NT2/D1 (cell line): ENCODE data around the gene ALDH7A1.

Source experiments
- DNase-seq: peaks from one replicate; pipeline ENCODE4 v3.0.0-alpha.2; 2011; ENCODE audit warnings: low read depth, low spot score
- H3K27me3 ChIP-seq: 2 replicates; pipeline ENCODE4 v1.6.0; 2011; ENCODE audit warnings: mild to moderate bottlenecking; ENCODE audit not compliant: insufficient read length, insufficient read depth
- H3K36me3 ChIP-seq: 2 replicates; pipeline ENCODE4 v1.6.1; 2011; ENCODE audit warnings: mild to moderate bottlenecking, low read length, mixed read lengths; ENCODE audit not compliant: insufficient read depth, insufficient read length
- H3K4me1 ChIP-seq: 2 replicates; pipeline ENCODE4 v1.5.1; 2011; ENCODE audit not compliant: insufficient read depth, insufficient read length
- H3K4me3 ChIP-seq: 2 replicates; pipeline ENCODE4 v1.5.1; 2011; ENCODE audit warnings: low read depth; ENCODE audit not compliant: insufficient read length
- H3K9ac ChIP-seq: 2 replicates; pipeline ENCODE4 v1.6.0; 2011; ENCODE audit warnings: low read depth; ENCODE audit not compliant: insufficient read length
- H3K9me3 ChIP-seq: 2 replicates; pipeline ENCODE4 v1.5.1; 2011; ENCODE audit warnings: mild to moderate bottlenecking, low read length; ENCODE audit not compliant: insufficient read depth
- SUZ12 ChIP-seq: IDR thresholded peaks from 2 replicates; pipeline ENCODE4 v1.6.1; 2011; ENCODE audit not compliant: insufficient read length, insufficient read depth; ENCODE audit errors: extremely low read depth
- YY1 ChIP-seq: IDR thresholded peaks from 2 replicates; pipeline ENCODE4 v1.6.1; 2011; ENCODE audit not compliant: insufficient read length, insufficient read depth
- ZNF274 ChIP-seq: IDR thresholded peaks from 2 replicates; pipeline ENCODE4 v1.6.1; 2011; ENCODE audit warnings: mild to moderate bottlenecking, low read depth, low read length

The ALDH7A1 gene

GRCh38 chr5:126534553-126534952, 60.5 kb downstream of the ALDH7A1 start:
- Histone ChIP-seq H3K4me1 (no peaks in the 10 kb centered on the region), H3K4me3 (no peak overlapping the region), H3K27me3 (no peaks in the 10 kb centered on the region), H3K36me3 (no peaks in the 10 kb centered on the region), H3K9ac (no peak overlapping the region), H3K9me3 (no peaks in the 10 kb centered on the region)
- DNase-seq, result no peak
- TF ChIP-seq YY1, result no peak
- TF ChIP-seq SUZ12, result no peak
- no peak for TF ChIP-seq ZNF274

DNA sequence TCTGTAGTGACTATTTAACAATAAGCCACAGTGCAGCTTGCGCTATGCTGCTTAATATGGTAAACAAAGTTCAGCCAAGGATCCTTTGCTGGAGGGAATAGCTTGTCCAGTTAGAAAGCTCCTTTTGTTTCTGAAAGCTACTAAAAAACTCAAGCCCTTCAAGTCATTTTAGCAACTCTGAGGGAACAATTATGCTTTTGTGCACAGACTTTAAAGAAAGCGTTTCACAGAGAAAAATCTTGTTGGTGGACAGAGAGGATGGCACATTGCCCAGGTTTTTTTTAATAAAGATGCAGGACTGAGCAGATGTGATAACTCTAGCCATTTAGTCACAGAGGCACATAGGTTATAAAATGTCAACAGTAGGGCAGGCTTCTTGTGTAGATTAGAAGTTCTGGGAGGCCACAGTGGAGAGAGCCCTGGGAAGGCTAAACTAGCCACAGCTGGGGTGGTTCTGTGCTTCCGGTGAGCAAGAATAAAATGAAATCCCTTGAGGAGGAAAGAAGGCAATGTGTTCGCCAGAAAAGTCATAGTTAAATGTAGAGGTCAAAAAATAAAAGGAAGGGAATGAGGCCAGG, 63.4 kb downstream of the ALDH7A1 start:
- no peak overlapping the region for H3K9ac ChIP-seq
- no peaks in the 10 kb centered on the region for H3K9me3 ChIP-seq
- H3K4me3 ChIP-seq, result no peak overlapping the region
- TF ChIP-seq YY1 (no peak), ZNF274 (no peak), SUZ12 (no peak)
- no peaks in the 10 kb centered on the region for H3K4me1 ChIP-seq
- no peaks in the 10 kb centered on the region for H3K36me3 ChIP-seq
- DNase-seq, result no peak
- no peaks in the 10 kb centered on the region for H3K27me3 ChIP-seq

- H3K27me3 ChIP-seq, result no peaks in the 10 kb centered on the region
- H3K4me3 ChIP-seq, result no peak overlapping the region
- TF ChIP-seq YY1 (no peak), SUZ12 (no peak), ZNF274 (no peak)
- H3K36me3 ChIP-seq, result no peaks in the 10 kb centered on the region
- no peaks in the 10 kb centered on the region for H3K4me1 ChIP-seq
- no peak overlapping the region for H3K9ac ChIP-seq
- no peaks in the 10 kb centered on the region for H3K9me3 ChIP-seq
- DNase-seq, result no peak
These were observed 67.1 kb downstream of the ALDH7A1 start for GRCh38 chr5:126527892-126528291.

DNA sequence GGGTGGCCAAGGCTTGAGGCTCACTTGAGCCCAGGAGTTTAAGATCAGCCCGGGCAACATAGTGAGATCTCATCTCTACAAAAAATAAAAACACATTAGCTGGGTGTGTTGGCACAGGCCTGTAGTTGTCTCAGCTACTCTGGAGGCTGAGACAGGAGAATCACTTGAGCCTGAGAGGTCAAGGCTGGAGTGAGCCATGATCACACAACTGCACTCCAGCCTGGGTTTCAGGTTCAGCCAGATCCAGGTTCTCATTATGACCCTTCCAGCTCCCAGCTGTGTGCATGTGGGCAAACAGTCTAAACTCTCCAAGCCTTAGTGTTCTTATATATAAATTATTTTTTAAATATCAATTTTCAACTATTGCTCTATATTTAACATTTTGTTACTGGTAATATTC, 67.9 kb downstream of the ALDH7A1 start:
- H3K4me1 ChIP-seq, result no peaks in the 10 kb centered on the region
- H3K9ac ChIP-seq, result no peak overlapping the region
- no peaks in the 10 kb centered on the region for H3K9me3 ChIP-seq
- H3K4me3 ChIP-seq, result no peak overlapping the region
- no peak for TF ChIP-seq ZNF274
- TF ChIP-seq YY1, result no peak
- TF ChIP-seq SUZ12, result no peak
- no peaks in the 10 kb centered on the region for H3K36me3 ChIP-seq
- no peaks in the 10 kb centered on the region for H3K27me3 ChIP-seq
- DNase-seq, result no peak

DNA sequence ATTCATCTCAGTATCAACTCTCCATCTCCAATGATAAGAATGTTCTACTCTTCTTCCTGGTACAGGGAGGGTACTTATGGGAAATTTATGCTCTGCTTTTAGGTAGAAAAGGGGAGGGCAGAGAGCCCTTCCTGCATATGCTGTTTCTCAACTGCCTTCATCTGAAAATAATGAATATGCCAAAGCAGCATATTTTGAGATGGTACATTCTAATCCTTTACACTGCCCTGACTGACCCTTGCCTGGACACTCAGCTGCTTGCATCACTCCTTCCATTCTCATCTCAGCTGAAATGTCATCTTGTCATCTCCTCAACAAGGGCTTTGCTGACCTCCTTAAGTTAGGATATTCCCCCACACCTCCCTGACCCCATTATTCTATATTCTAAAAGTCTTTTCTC, 68.5 kb downstream of the ALDH7A1 start:
- Histone ChIP-seq H3K4me3 (no peak overlapping the region), H3K4me1 (no peaks in the 10 kb centered on the region), H3K27me3 (no peaks in the 10 kb centered on the region), H3K36me3 (no peaks in the 10 kb centered on the region), H3K9me3 (no peaks in the 10 kb centered on the region), H3K9ac (no peak overlapping the region)
- TF ChIP-seq YY1 (no peak), ZNF274 (no peak), SUZ12 (no peak)
- DNase-seq, result no peak

- Histone ChIP-seq H3K4me1 (no peaks in the 10 kb centered on the region), H3K4me3 (no peak overlapping the region), H3K27me3 (no peaks in the 10 kb centered on the region), H3K9me3 (no peaks in the 10 kb centered on the region), H3K36me3 (no peaks in the 10 kb centered on the region), H3K9ac (no peak overlapping the region)
- TF ChIP-seq SUZ12 (no peak), ZNF274 (no peak), YY1 (no peak)
- no peak for DNase-seq
These were observed 69.3 kb downstream of the ALDH7A1 start for GRCh38 chr5:126525630-126526245.

- DNase-seq, result no peak
These were observed 71.1 kb downstream of the ALDH7A1 start for GRCh38 chr5:126523818-126524510.

More at GRCh38 chr5:126523818-126524510, 71.1 kb downstream of the ALDH7A1 start:
- Histone ChIP-seq H3K4me3 (no peak overlapping the region), H3K4me1 (peaks cover 2% of the 10 kb centered on the region), H3K9ac (no peak overlapping the region), H3K27me3 (no peaks in the 10 kb centered on the region), H3K36me3 (no peaks in the 10 kb centered on the region), H3K9me3 (no peaks in the 10 kb centered on the region)
- TF ChIP-seq SUZ12, result no peak
- TF ChIP-seq YY1, result no peak
- TF ChIP-seq ZNF274, result no peak
